GM19239 (cell line): Measurements from ENCODE around the gene CYP4A22.
"Not testable (repeated sequence)": the region's sequence is repeated elsewhere in the genome, so short reads cannot be mapped to it uniquely, and the experiment has no call there.

Experiments
- DNase-seq: peaks from one replicate; pipeline ENCODE4 v3.0.0; 2011; ENCODE audit warnings: low spot score; ENCODE audit not compliant: insufficient read length
- FAIRE-seq: peaks from 2 replicates; lab custom pipeline; 2011; peaks lifted over from hg19 to GRCh38; lab: Jason Lieb, UNC

The CYP4A22 gene

GRCh38 chr1:47147047-47147785 lies 10.0 kb downstream of the CYP4A22 start:
- FAIRE-seq = no peak
- DNase-seq = no peak

GRCh38 chr1:47149162-47149561 lies 11.9 kb downstream of the CYP4A22 start:
- not testable (repeated sequence) for DNase-seq, FAIRE-seq

GRCh38 chr1:47156457-47156856 lies 19.2 kb downstream of the CYP4A22 start:
- FAIRE-seq, DNase-seq: not testable (repeated sequence)

DNA sequence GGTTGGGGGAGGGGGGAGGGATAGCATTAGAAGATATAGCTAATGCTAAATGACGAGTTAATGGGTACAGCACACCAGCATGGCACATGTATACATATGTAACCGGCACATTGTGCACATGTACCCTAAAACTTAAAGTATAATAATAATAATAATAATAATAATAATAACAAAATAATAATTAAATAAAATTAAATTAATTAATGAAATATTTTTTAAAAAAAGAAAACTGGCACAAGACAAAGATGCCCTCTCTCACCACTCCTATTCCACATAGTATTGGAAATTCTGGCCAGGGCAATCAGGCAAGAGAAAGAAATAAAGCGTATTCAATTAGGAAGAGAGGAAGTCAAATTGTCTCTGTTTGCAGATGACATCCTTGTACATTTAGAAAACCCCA lies 20.7 kb downstream of the CYP4A22 start:
- not testable (repeated sequence) for FAIRE-seq, DNase-seq

GRCh38 chr1:47160716-47161115 lies 23.5 kb downstream of the CYP4A22 start:
- FAIRE-seq = no peak
- DNase-seq = no peak

DNA sequence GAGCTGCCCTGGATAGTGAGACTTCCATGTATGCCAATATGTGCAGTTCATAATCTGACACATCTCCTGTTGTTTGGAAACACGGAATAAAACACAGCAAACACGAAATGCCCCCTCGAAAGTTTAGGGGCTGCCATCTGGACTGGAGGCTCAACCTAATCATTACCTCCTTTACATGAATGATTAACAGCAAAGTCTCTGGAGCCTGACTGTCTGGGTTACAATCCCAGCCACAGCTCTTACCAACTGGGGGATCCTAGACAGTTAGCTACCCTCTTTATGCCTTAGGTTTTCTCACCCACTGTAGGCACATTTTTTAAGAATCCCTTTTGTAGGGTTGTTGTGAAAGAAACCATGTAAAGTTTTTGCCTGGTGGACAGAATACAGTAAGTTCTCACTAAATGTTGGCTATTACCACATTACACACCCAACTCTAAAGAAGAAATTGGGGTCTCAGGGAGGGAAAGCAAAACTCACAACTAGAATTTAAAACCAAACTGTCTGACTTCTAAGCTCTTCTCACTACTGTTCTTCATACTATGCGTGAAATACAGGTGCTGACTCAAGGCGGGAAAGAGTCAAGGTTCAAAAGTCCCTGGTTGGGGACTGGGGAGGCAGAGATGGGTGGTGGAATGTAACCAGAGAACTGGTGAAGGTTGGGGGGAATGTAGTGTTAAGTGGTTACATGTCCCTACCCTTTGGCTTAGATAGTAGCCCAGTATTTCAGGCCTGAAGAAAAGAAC lies 24.2 kb downstream of the CYP4A22 start:
- FAIRE-seq (peak; percentile 39), DNase-seq (no peak)

DNA sequence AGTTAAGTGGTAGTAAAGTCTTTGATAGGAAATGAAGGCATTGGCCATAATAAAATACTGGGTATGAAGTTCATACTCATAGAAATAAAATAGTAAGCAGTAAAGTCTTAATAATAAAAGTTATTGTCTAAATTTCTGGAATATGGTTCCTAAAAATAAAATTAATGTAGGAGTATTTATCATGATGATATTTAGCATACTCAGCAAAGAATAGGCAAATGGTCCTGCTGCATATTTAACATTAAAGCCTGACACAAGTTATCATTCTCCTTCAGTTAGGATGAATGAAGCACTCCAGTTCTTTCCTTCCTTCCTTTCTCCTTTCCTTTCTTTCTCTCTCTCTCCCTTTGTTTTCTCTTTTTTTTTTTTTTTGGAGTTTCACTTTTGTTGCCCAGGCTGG lies 27.3 kb downstream of the CYP4A22 start:
- FAIRE-seq = no peak

GRCh38 chr1:47172782-47173181 lies 35.5 kb downstream of the CYP4A22 start:
- FAIRE-seq (no peak), DNase-seq (no peak)

More for the DNA sequence above, 27.3 kb downstream of the CYP4A22 start:
- DNase-seq = no peak

- FAIRE-seq = no peak
- no peak for DNase-seq
Observed at GRCh38 chr1:47174656-47175020, 37.4 kb downstream of the CYP4A22 start.

DNA sequence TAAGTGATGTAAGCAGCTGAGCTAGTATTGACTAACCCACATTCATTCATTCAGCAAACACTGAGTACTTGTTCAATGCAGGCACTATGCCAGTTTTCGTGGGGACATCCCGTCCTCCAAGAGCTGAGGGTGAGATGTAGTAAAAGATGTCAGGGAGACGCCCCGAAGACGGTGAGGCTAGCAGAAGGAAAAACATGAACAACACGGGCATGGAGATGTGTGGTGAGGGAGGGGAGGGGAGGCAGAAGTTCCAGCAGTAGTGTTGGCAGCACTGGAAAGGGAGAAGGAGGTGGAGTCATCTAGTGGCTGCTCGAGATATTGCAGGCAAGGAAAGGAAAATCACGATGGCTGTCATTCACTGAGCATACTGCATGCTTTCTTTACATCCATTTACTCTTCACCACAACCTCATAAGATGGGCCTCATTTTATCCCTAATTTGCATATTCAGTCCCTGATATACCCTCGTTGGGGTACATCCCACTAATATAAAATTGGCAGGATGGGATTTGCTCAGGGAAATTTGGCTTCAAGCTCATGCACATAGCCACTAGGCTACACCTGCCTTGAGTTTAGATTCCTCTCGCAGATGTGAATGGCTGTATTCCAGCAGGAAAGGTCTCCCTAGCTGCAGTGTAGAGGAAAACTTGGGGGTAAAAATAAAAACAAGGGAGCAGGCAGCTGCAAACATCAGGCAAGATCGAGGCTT lies 38.1 kb downstream of the CYP4A22 start:
- DNase-seq (peak; percentile 57), FAIRE-seq (peak; percentile 67)

GRCh38 chr1:47178020-47178419 lies 40.8 kb downstream of the CYP4A22 start:
- FAIRE-seq (no peak), DNase-seq (no peak)

- FAIRE-seq (no peak), DNase-seq (no peak)
Observed at GRCh38 chr1:47178654-47179016, 41.4 kb downstream of the CYP4A22 start.

GRCh38 chr1:47179017-47179987 lies 42.1 kb downstream of the CYP4A22 start:
- peak; percentile 87 for DNase-seq
- FAIRE-seq = peak; percentile 83

DNA sequence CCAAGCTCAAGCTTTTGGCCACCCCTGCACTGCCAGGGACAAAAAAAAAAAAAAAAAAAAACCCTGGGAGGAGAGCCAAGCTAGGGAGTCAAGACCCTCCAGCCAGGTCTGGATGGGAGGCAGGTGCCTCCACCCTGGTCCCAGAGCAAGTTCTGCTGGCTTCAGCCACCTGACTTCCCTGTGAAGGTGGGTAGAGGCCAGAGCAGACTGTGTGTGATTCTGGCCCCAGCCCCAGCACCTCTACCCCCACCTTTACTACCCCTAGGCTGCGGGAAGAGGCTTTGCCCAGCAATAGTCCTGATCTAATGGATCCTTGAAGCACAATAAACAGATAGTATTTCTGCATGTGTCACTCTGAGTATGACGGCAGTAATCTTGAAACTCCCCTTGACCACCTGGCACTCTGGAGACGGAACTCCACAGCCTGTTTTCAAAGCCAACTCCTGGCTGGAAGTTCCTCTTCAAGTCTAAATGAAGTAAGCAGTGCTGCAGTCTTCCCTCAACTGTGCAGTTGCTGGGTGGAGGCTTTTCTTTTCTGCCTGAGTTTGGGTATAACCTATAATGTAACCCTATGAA lies 42.8 kb downstream of the CYP4A22 start:
- FAIRE-seq = no peak
- no peak for DNase-seq

DNA sequence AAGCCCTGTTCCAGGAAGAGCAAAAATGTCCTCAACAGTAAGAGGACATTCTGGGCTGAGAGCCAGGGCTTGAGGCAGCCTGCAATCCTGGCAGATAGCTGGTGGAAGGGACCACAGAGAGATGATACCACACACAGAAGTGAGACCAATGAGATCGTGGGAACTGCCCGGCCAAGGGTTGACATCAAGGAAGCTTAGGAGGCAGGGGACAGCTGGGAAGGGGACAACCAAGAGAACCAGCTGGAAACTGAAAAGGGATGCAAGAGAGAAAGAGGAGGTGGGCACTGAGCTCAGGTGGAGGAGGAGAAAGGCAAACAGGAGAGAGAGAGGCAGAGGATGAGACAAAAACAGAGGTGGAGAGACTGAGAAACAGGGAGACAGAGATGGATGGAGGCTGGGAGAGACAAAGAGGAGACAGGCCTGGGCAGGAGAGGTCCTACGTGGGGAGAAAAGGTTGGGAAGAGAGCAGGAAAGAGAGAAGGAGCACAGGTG lies 43.4 kb downstream of the CYP4A22 start:
- DNase-seq (no peak), FAIRE-seq (no peak)

DNA sequence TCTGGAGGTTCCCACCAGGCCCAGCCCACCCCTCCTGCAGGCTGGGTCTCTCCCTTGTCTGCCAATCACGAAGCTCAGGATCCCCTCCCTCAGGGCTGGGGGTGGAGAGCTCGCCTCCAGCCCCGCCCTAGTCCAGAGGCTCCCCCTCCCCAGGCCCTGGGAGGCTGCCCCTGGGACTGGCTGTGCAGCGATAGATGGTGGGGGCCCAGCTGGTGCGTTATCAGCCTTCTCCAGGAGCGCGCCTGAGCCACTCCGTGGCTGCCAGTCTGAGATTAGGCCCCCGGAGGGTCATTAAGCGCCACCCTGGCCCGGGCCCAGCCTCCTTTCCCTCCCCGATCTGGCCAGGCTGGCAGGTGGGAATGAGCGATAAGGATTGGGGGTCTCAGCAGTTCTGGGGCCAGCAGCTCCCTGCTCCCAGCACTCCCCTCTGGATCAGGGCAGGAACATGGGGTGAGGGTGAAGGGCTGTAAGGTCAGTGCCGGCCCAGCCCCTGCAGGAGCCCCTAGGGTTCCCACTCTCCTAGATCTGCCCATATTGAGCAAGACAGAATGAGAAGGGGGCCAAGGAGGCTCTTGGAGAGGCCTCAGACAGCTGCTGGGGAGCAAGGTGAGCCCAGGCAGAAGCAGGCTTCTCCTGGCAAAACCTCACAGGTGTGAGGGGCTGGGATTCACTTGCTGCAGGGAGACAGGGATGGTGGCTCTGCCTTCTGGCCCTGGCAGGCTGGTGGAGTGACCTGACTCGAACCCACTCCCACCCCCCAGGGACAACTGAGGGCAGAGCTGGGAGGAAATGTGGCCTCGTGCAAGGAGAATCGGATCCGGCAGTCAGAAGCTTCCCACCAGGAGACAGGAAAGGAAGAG lies 44.1 kb downstream of the CYP4A22 start:
- DNase-seq (no peak), FAIRE-seq (no peak)

DNA sequence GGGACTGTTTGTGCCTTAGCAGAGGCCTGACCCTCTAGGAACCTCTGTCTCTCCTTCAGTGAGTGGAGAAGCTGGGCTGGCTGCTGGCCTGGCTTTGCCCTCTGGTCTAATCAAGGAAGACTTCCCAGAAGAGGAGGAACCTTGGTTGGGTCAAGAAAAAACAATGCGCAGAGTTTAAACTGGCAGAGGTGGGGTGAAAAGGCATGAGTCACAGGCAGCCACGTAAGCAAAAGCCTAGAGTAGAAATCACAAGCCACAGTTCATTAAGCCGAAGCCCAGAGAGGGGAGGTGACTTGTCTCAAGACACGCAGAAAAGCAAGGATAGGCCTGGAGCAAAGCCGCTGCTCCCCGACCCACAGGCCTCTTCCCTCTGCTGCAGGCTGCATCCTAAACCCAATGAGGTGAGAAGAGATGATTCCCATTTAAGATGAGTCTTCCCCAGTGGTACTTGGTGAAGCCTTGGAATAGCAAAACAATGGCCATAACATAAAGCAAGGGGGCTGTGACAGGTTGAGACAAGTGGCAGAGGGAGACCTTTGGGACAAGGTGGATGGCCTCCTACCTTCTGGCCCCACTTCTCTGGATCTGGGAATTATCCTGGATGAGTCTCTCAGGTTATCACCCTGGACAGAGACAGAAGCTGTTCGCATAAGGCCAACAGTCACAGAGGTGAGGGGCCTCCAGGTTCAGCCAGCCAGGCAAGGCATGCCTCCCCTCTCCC lies 44.9 kb downstream of the CYP4A22 start:
- FAIRE-seq (no peak), DNase-seq (no peak)

DNA sequence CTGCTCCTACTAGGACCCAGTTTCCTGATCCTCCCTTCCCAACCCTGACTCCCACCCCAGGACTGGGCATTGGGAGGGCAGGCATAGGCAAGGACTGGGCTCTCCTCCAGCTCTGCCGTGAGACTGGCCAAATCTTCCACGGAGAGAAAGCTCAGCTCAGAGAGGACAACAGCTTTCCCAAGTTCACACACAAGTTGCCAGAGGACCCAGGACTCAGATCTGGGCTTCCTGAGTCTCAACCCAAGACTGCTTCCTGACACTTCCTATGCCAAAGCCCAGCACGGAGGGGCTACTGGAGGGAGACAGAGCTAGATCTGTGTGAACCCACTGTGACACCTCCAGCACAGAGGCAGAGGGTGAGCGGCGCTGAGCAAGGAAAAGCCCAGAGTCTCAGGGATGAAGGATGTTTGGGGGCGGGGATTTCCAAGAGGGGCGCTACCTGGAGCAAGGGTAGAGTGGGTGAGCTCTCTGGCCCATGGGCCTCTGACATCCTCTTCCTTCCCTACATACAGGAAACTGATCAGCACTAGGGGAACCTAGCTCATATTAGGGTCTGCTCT lies 45.5 kb downstream of the CYP4A22 start:
- no peak for DNase-seq
- no peak for FAIRE-seq
